HepG2 (cell line): ENCODE data around the gene MAP3K20. TPM values are rescaled to one million over a fixed set of nuclear protein-coding genes. Genes with fewer than 3 reads are reported as not detected.

ENCODE experiments used
- ATAC-seq: fragments of 200-7000 bp; cut with Tn5 transposase; 3 replicates; pipeline ENCODE4 v1.9.1; 2020; ENCODE audit warnings: mild to moderate bottlenecking, moderate library complexity
- BruUV-seq: library from RNA; stranded (reverse); fragments of 400-500 nt; replicated peaks from 2 replicates; lab custom pipeline; 2021; lab: Mats Ljungman, UMichigan
- CTCF ChIA-PET: fragments of 300-600 bp; formaldehyde crosslinking; extraction: SDS; loops from one replicate; lab custom pipeline; 2021; ENCODE audit warnings: low total read pairs, inconsistent platforms, low intra/inter-chr PET ratio; lab: Yijun Ruan, JAX
- POLR2A ChIA-PET: fragments of 350-600 bp; sonication (Branson Sonifier 250); formaldehyde crosslinking; loops from one replicate; lab custom pipeline; 2020; ENCODE audit warnings: antibody characterized with exemption, inconsistent platforms; lab: Yijun Ruan, JAX
- DNase-seq: peaks from one replicate; pipeline ENCODE4 v3.0.0-alpha.2; 2015; ENCODE audit warnings: low spot score
- FAIRE-seq: peaks from 3 replicates; lab custom pipeline; 2011; peaks lifted over from hg19 to GRCh38; lab: Jason Lieb, UNC
- H2AFZ ChIP-seq: one replicate; pipeline ENCODE4 v1.6.1; 2011; ENCODE audit warnings: low read length, inconsistent platforms
- H3K27ac ChIP-seq: fragments of 300-600 bp; 3 replicates; pipeline ENCODE4 v1.8.0; 2011; ENCODE audit warnings: mixed run types, mild to moderate bottlenecking, mixed read lengths, low read length, inconsistent platforms; ENCODE audit not compliant: insufficient read depth; ENCODE audit errors: extremely low read length
- H3K27me3 ChIP-seq, 2 experiments: fragments of 200-600 bp in 1 of 2; 2 replicates in 1 of 2; 3 replicates in 1 of 2; pipeline versions ENCODE4 v1.6.0 to v1.8.0; 2011; ENCODE audit warnings: low read length in 2 of 2, mild to moderate bottlenecking in 2 of 2, moderate library complexity in 2 of 2, inconsistent platforms in 1 of 2; ENCODE audit not compliant: insufficient read depth in 2 of 2, control insufficient read depth in 1 of 2
- H3K36me3 ChIP-seq, 2 experiments: fragments of 200-600 bp in 1 of 2; replicated peaks in 1 of 2; 2 replicates in 1 of 2; 3 replicates in 1 of 2; pipeline versions ENCODE4 v1.5.1 to v1.8.0; 2011; ENCODE audit warnings: low read length in 2 of 2, inconsistent platforms in 1 of 2; ENCODE audit not compliant: insufficient read depth in 2 of 2, control insufficient read depth in 1 of 2
- H3K4me1 ChIP-seq: 2 replicates; pipeline ENCODE4 v1.5.1; 2012; ENCODE audit warnings: low read length, inconsistent platforms; ENCODE audit not compliant: insufficient read depth
- H3K4me2 ChIP-seq: 2 replicates; pipeline ENCODE4 v1.6.0; 2011; ENCODE audit warnings: low read depth, low read length, inconsistent platforms
- H3K4me3 ChIP-seq, 3 experiments: fragments of 200-600 bp in 1 of 3; sonication (generic), shearing (Covaris generic) in 1 of 3; replicated peaks in 1 of 3; 2 replicates each; pipeline ENCODE4 v1.5.1; 2011 to 2016; ENCODE audit warnings: low read length in 3 of 3, inconsistent platforms in 2 of 3, low read depth in 2 of 3, mild to moderate bottlenecking in 2 of 3, control low read depth in 1 of 3, mixed read lengths in 1 of 3; ENCODE audit not compliant: insufficient read depth in 1 of 3
- H3K79me2 ChIP-seq: one replicate; pipeline ENCODE4 v1.6.1; 2011; ENCODE audit warnings: low read length, inconsistent platforms; ENCODE audit not compliant: insufficient read depth
- H3K9ac ChIP-seq: 2 replicates; pipeline ENCODE4 v1.6.0; 2011; ENCODE audit warnings: mild to moderate bottlenecking, low read depth, low read length, inconsistent platforms; ENCODE audit not compliant: insufficient read depth
- H3K9me3 ChIP-seq: 2 replicates; pipeline ENCODE4 v1.5.1; 2012; ENCODE audit warnings: mild to moderate bottlenecking, low read length
- H4K20me1 ChIP-seq: 2 replicates; pipeline ENCODE4 v1.6.0; 2011; ENCODE audit warnings: inconsistent platforms, mild to moderate bottlenecking, low read length, moderate library complexity; ENCODE audit not compliant: insufficient read depth
- ASH2L ChIP-seq: fragments of 300-600, 200-600 bp; sonication (generic); IDR thresholded peaks from 2 replicates; pipeline ENCODE4 v1.7.0; 2017; ENCODE audit warnings: low read depth, mild to moderate bottlenecking, moderate library complexity, mixed read lengths, low read length; ENCODE audit not compliant: insufficient read length
- ELF4 ChIP-seq: sonication (generic); formaldehyde crosslinking; IDR thresholded peaks from 2 replicates; pipeline ENCODE4 v1.5.0; 2020; ENCODE audit warnings: missing genetic modification reagents, mild to moderate bottlenecking, moderate library complexity, borderline replicate concordance
- NFKB2 ChIP-seq: sonication (generic); formaldehyde crosslinking; IDR thresholded peaks from 2 replicates; pipeline ENCODE4 v1.4.0; 2020; ENCODE audit warnings: missing genetic modification reagents, borderline replicate concordance
- NRL ChIP-seq: sonication (generic); formaldehyde crosslinking; IDR thresholded peaks from 2 replicates; pipeline ENCODE4 v1.5.0; 2020; ENCODE audit warnings: missing genetic modification reagents, mild to moderate bottlenecking, moderate library complexity, borderline replicate concordance
- TP53 ChIP-seq: sonication (generic); formaldehyde crosslinking; conservative IDR thresholded peaks from 2 replicates; pipeline ENCODE4 v1.4.0; 2020; ENCODE audit warnings: missing genetic modification reagents
- ZNF225 ChIP-seq: sonication (generic); formaldehyde crosslinking; IDR thresholded peaks from 2 replicates; pipeline ENCODE4 v1.4.0; 2020; ENCODE audit warnings: mild to moderate bottlenecking, missing genetic modification reagents
- ZNF552 ChIP-seq: sonication (generic); formaldehyde crosslinking; IDR thresholded peaks from 2 replicates; pipeline ENCODE4 v1.9.0; 2022; ENCODE audit warnings: missing genetic modification reagents, mild to moderate bottlenecking, borderline replicate concordance
- WGBS: methylation state at CpG from one replicate; pipeline ENCODE4 v1.1.6; 2017; ENCODE audit warnings: low lambda C conversion rate; 5-methylcytosine and 5-hydroxymethylcytosine counted together
- in situ Hi-C: cut with HindIII; loops from 2 replicates; pipeline ENCODE4 v1.10.0; 2017; ENCODE audit warnings: low pct_unique_long_range_greater_than_20kb; ENCODE audit not compliant: extremely low pct_ligation_motif_present
- intact Hi-C: fragments of 100-400 bp; cut with micrococcal nuclease; formaldehyde crosslinking; loops from one replicate; pipeline ENCODE4 v1.10.0; 2022; ENCODE audit not compliant: unreplicated experiment
- polyA plus RNA-seq, 8 experiments: library from polyadenylated mRNA; depleted of rRNA in 3 of 8; stranded (reverse) in 7 of 8; unstranded in 1 of 8; fragments of >200 nt; fragmentation: Illumina TruSeq in 4 of 8; extraction: Trizol in 4 of 8; gene quantifications; 2 replicates each; pipeline versions ENCODE4 v1.2.1 to v1.2.3, GENCODE V29; 2011 to 2016; ENCODE audit warnings: low read depth in 4 of 8, missing spikeins in 1 of 8, mixed read lengths in 1 of 8; ENCODE audit not compliant: insufficient read depth in 1 of 8
- total RNA-seq, 5 experiments: library from RNA; depleted of rRNA; stranded (reverse); fragments of >200 nt; fragmentation: Illumina TruSeq; extraction: Trizol; gene quantifications; 2 replicates each; pipeline ENCODE4 v1.2.3, GENCODE V29; 2016; ENCODE audit warnings: low read depth in 1 of 5
- TF ChIP-seq, protein P1 (sequence below): sonication (generic); formaldehyde crosslinking; IDR thresholded peaks from 2 replicates; pipeline ENCODE4 v1.9.0; 2022; ENCODE audit warnings: missing genetic modification reagents, mild to moderate bottlenecking, borderline replicate concordance
- TF ChIP-seq, protein P2 (sequence below): sonication (generic); formaldehyde crosslinking; IDR thresholded peaks from 2 replicates; pipeline ENCODE4 v1.5.1; 2020; ENCODE audit warnings: missing genetic modification reagents, mild to moderate bottlenecking, borderline replicate concordance
- TF ChIP-seq, protein P3 (sequence below): sonication (generic); formaldehyde crosslinking; IDR thresholded peaks from 2 replicates; pipeline ENCODE4 v1.5.0; 2020; ENCODE audit warnings: missing genetic modification reagents, mild to moderate bottlenecking, borderline replicate concordance
- TF ChIP-seq, protein P4 (sequence below): sonication (generic); formaldehyde crosslinking; IDR thresholded peaks from 2 replicates; pipeline ENCODE4 v1.5.1; 2020; ENCODE audit warnings: mild to moderate bottlenecking, missing genetic modification reagents, borderline replicate concordance

MAP3K20 gene
- total and polyA plus RNA-seq, 2 of the 13 experiments (the other 11 are each of a cell fraction or from before 2014, with no cell fraction given) = 5.2 to 13.5 TPM

DNA sequence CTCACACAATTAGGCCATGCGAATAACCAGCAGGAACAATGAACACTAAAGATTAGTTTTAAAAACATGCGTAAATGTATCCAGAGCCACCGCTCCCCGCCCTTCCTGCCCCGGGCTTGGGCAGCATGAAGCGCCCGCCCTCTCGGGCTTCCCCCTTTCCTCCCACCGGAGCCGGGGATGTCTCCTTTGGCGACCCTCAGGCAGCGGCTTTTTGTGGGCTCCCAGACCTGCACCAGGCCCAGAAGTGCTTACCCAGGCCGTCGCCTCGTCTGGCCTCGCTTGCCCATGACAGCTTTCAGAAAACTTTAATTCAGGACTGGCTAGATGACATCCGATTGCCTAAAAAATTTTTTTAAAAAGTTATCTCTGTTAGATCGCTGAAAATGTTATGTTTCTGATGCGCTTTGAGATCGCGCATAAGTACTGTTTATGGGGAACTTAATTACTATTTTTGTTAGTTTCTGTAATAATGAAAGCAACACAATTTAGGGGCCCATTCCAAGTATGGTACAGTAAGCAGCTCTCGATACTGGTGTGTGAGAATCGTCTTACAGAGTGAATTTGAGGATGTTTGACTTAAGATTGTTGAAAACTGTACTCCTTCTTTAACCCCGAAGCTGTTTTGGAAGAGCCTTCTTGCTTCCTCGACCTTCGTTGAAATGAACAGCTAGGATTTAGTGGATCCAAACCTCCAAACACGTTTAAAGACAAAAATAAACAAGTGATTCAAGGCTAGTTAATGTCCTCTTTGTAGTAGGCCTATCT, 1.1 kb downstream of the MAP3K20 start:
- peaks cover 0 to 19% of the 10 kb centered on the region in 2 experiments; a peak in 3 of 5 replicates for H3K27me3 ChIP-seq
- H3K79me2 ChIP-seq = peaks cover 7% of the 10 kb centered on the region
- FAIRE-seq (no peak), DNase-seq (no peak), ATAC-seq (peak; percentile 66)
- H4K20me1 ChIP-seq = no peaks in the 10 kb centered on the region
- H2AFZ ChIP-seq = peak overlapping the region; percentile 98
- intact Hi-C loops = loop anchor here (2.0 to 10.0 kb wide), 3 partner anchors 50 to 278 kb away; partner anchors contain the start of gene CDCA7
- peak overlapping the region; percentile 98 for H3K4me2 ChIP-seq
- peaks cover 23% of the 10 kb centered on the region for H3K4me1 ChIP-seq
- H3K9me3 ChIP-seq = no peaks in the 10 kb centered on the region
- in situ Hi-C loops = no loop called here
- peak overlapping the region; percentile 70 to 91 (median 80) for H3K4me3 ChIP-seq
- H3K9ac ChIP-seq = peak overlapping the region; percentile 76
- under 1% methylated on average over 27 of the region's 27 CpGs for WGBS
- no peaks in the 10 kb centered on the region for H3K36me3 ChIP-seq
- peak overlapping the region; percentile 45 for H3K27ac ChIP-seq
- CTCF ChIA-PET = interaction anchor here (1.3 to 1.9 kb wide), 2 partner anchors 50 to 134 kb away, joined by 5 read pairs; no protein-coding TSS in a partner anchor
- TSS peak; percentile 59 for BruUV-seq
- POLR2A ChIA-PET = interaction anchor here (1.2 kb wide), 1 partner anchor 28 kb away, joined by 4 read pairs; no protein-coding TSS in a partner anchor
- TF ChIP-seq ZNF225 (CRISPR knock-in tag) (0 out of 2 replicates have a peak, but pooled peaks have one; percentile 38), ZNF552 (CRISPR knock-in tag) (0 out of 2 replicates have a peak, but pooled peaks have one; percentile 14), ELF4 (CRISPR knock-in tag) (no peak), NFKB2 (peak; percentile 30; the same call in 1 of the 2 replicates), NRL (peak; percentile 11; the same call in 1 of the 2 replicates), TP53 (CRISPR knock-in tag) (no peak), ASH2L (no peak)
- TF ChIP-seq, protein P1, sequence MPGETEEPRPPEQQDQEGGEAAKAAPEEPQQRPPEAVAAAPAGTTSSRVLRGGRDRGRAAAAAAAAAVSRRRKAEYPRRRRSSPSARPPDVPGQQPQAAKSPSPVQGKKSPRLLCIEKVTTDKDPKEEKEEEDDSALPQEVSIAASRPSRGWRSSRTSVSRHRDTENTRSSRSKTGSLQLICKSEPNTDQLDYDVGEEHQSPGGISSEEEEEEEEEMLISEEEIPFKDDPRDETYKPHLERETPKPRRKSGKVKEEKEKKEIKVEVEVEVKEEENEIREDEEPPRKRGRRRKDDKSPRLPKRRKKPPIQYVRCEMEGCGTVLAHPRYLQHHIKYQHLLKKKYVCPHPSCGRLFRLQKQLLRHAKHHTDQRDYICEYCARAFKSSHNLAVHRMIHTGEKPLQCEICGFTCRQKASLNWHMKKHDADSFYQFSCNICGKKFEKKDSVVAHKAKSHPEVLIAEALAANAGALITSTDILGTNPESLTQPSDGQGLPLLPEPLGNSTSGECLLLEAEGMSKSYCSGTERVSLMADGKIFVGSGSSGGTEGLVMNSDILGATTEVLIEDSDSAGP (CRISPR knock-in tag) = no peak; the same call in 1 of the 2 replicates
- TF ChIP-seq, protein P2, sequence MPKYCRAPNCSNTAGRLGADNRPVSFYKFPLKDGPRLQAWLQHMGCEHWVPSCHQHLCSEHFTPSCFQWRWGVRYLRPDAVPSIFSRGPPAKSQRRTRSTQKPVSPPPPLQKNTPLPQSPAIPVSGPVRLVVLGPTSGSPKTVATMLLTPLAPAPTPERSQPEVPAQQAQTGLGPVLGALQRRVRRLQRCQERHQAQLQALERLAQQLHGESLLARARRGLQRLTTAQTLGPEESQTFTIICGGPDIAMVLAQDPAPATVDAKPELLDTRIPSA (CRISPR knock-in tag) = no peak
- TF ChIP-seq, protein P3, sequence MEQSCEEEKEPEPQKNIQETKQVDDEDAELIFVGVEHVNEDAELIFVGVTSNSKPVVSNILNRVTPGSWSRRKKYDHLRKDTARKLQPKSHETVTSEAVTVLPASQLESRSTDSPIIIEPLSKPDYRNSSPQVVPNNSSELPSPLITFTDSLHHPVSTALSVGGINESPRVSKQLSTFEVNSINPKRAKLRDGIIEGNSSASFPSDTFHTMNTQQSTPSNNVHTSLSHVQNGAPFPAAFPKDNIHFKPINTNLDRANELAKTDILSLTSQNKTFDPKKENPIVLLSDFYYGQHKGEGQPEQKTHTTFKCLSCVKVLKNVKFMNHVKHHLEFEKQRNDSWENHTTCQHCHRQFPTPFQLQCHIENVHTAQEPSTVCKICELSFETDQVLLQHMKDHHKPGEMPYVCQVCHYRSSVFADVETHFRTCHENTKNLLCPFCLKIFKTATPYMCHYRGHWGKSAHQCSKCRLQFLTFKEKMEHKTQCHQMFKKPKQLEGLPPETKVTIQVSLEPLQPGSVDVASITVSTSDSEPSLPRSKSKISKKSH (CRISPR knock-in tag) = no peak
- TF ChIP-seq, protein P4, sequence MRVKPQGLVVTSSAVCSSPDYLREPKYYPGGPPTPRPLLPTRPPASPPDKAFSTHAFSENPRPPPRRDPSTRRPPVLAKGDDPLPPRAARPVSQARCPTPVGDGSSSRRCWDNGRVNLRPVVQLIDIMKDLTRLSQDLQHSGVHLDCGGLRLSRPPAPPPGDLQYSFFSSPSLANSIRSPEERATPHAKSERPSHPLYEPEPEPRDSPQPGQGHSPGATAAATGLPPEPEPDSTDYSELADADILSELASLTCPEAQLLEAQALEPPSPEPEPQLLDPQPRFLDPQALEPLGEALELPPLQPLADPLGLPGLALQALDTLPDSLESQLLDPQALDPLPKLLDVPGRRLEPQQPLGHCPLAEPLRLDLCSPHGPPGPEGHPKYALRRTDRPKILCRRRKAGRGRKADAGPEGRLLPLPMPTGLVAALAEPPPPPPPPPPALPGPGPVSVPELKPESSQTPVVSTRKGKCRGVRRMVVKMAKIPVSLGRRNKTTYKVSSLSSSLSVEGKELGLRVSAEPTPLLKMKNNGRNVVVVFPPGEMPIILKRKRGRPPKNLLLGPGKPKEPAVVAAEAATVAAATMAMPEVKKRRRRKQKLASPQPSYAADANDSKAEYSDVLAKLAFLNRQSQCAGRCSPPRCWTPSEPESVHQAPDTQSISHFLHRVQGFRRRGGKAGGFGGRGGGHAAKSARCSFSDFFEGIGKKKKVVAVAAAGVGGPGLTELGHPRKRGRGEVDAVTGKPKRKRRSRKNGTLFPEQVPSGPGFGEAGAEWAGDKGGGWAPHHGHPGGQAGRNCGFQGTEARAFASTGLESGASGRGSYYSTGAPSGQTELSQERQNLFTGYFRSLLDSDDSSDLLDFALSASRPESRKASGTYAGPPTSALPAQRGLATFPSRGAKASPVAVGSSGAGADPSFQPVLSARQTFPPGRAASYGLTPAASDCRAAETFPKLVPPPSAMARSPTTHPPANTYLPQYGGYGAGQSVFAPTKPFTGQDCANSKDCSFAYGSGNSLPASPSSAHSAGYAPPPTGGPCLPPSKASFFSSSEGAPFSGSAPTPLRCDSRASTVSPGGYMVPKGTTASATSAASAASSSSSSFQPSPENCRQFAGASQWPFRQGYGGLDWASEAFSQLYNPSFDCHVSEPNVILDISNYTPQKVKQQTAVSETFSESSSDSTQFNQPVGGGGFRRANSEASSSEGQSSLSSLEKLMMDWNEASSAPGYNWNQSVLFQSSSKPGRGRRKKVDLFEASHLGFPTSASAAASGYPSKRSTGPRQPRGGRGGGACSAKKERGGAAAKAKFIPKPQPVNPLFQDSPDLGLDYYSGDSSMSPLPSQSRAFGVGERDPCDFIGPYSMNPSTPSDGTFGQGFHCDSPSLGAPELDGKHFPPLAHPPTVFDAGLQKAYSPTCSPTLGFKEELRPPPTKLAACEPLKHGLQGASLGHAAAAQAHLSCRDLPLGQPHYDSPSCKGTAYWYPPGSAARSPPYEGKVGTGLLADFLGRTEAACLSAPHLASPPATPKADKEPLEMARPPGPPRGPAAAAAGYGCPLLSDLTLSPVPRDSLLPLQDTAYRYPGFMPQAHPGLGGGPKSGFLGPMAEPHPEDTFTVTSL (CRISPR knock-in tag) = peak; percentile 37; the same call in 1 of the 2 replicates
